ENCODE measurements around the gene SPAG6.

DNA sequence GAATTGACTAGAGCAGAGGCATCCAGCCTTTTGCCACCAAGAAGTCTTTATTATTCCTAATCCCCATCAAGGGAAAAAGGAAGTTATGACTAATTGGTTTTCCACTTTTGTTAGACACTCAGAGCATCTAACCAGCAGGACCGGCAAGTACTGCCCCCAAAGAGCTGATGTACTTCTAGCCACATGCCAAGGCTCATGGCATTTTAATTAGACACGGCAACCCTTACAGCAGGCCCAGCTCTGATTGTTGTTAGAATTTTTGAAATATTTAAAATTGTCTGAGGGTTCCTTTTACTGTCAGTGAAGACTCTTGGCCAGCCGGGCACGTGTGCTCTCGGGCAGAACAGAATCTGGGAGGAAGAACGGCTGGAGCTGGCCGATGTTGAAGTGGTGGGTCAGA is 114.8 kb downstream of the SPAG6 start:
- TF ChIP-seq, protein P1, sequence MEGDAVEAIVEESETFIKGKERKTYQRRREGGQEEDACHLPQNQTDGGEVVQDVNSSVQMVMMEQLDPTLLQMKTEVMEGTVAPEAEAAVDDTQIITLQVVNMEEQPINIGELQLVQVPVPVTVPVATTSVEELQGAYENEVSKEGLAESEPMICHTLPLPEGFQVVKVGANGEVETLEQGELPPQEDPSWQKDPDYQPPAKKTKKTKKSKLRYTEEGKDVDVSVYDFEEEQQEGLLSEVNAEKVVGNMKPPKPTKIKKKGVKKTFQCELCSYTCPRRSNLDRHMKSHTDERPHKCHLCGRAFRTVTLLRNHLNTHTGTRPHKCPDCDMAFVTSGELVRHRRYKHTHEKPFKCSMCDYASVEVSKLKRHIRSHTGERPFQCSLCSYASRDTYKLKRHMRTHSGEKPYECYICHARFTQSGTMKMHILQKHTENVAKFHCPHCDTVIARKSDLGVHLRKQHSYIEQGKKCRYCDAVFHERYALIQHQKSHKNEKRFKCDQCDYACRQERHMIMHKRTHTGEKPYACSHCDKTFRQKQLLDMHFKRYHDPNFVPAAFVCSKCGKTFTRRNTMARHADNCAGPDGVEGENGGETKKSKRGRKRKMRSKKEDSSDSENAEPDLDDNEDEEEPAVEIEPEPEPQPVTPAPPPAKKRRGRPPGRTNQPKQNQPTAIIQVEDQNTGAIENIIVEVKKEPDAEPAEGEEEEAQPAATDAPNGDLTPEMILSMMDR (conservative IDR thresholded peaks at IDR 0.05) = no peak
- no peak for TF ChIP-seq ZFX (IDR thresholded peaks at IDR 0.05)
